Activated CD4-positive, alpha-beta T cell treated with anti-CD3 and anti-CD28 coated beads, Interleukin-2, amount 10 ng/mL, durations not matched to agents 7 days and 5 days (primary cell): ENCODE measurements around the gene ZNFX1. TPM values are rescaled to one million over a fixed set of nuclear protein-coding genes. Genes with fewer than 3 reads are reported as not detected.
"Not testable (repeated sequence)": the region's sequence is repeated elsewhere in the genome, so short reads cannot be mapped to it uniquely, and the experiment has no call there.

Source experiments
- CTCF ChIA-PET: fragments of 350-600 bp; sonication (Branson Sonifier 250); formaldehyde crosslinking; loops from one replicate; lab custom pipeline; 2021; ENCODE audit warnings: antibody characterized with exemption; lab: Charles Lee
- POLR2A ChIA-PET: fragments of 350-600 bp; sonication (Branson Sonifier 250); formaldehyde crosslinking; loops from one replicate; lab custom pipeline; 2021; ENCODE audit warnings: antibody characterized with exemption; lab: Charles Lee
- DNase-seq: peaks from one replicate; pipeline ENCODE4 v3.0.0-alpha.2; 2020
- H3K27ac Mint-ChIP-seq: one replicate; pipeline ENCODE4 v1.8.0; 2021; ENCODE audit warnings: mild to moderate bottlenecking, moderate library complexity, mixed read lengths
- H3K27me3 Mint-ChIP-seq: one replicate; pipeline ENCODE4 v1.8.0; 2021; ENCODE audit warnings: mixed read lengths
- H3K36me3 Mint-ChIP-seq: one replicate; pipeline ENCODE4 v1.8.0; 2021; ENCODE audit warnings: low read depth, mixed read lengths
- H3K4me1 Mint-ChIP-seq: one replicate; pipeline ENCODE4 v1.8.0; 2021; ENCODE audit warnings: mixed read lengths
- H3K4me3 Mint-ChIP-seq: one replicate; pipeline ENCODE4 v1.8.0; 2021; ENCODE audit warnings: mild to moderate bottlenecking, moderate library complexity, mixed read lengths
- H3K9me3 Mint-ChIP-seq: one replicate; pipeline ENCODE4 v1.8.0; 2021; ENCODE audit warnings: mixed read lengths
- total RNA-seq, 2 experiments: library from RNA; stranded (reverse); gene quantifications; one replicate each; pipeline ENCODE4 v1.2.3, GENCODE V29; 2021

ZNFX1 gene
- 10 to 100 TPM; 79.7 to 85.3 TPM for total RNA-seq

GRCh38 chr20:49278036-49278817 lies at the start of gene ZNFX1:
Gene ZNFX1, minus strand, starts transcription at chr20:49278057. Its CDS starts 2,218 bp downstream, at chr20:49275839.
- peaks cover 76% of the 10 kb centered on the region for H3K36me3 Mint-ChIP-seq
- ChIA-PET CTCF (no interaction called here), POLR2A (no interaction called here)
- no peaks in the 10 kb centered on the region for H3K27me3 Mint-ChIP-seq
- H3K4me3 Mint-ChIP-seq, result peak within 1 kb of the TSS; percentile 98
- H3K27ac Mint-ChIP-seq, result peak within 1 kb of the TSS; percentile 96
- DNase-seq, result peak; percentile 99
- peaks cover 31% of the 10 kb centered on the region for H3K9me3 Mint-ChIP-seq
- peaks cover 69% of the 10 kb centered on the region for H3K4me1 Mint-ChIP-seq

- Mint-ChIP-seq H3K9me3 (no peaks in the 10 kb centered on the region), H3K4me3 (no peak overlapping the region), H3K4me1 (peaks cover 23% of the 10 kb centered on the region), H3K27me3 (peaks cover 41% of the 10 kb centered on the region), H3K27ac (no peak overlapping the region), H3K36me3 (no peaks in the 10 kb centered on the region)
- ChIA-PET CTCF (no interaction called here), POLR2A (no interaction called here)
- no peak for DNase-seq
These were observed 48.2 kb upstream of the ZNFX1 start for GRCh38 chr20:49326026-49326425.

GRCh38 chr20:49324306-49324705 lies 46.4 kb upstream of the ZNFX1 start:
- no peak for DNase-seq
- Mint-ChIP-seq H3K27me3 (peaks cover 45% of the 10 kb centered on the region), H3K36me3 (no peaks in the 10 kb centered on the region), H3K4me3 (no peak overlapping the region), H3K27ac (peak overlapping the region; percentile 77), H3K9me3 (no peaks in the 10 kb centered on the region), H3K4me1 (peaks cover 26% of the 10 kb centered on the region)
- ChIA-PET CTCF (interaction anchor here (0.8 kb wide), 1 partner anchor 217 kb away, joined by 3 read pairs; no protein-coding TSS in a partner anchor), POLR2A (no interaction called here)

GRCh38 chr20:49323622-49324238 lies 45.9 kb upstream of the ZNFX1 start:
- H3K36me3 Mint-ChIP-seq, result peaks cover 2% of the 10 kb centered on the region
- peaks cover 45% of the 10 kb centered on the region for H3K27me3 Mint-ChIP-seq
- H3K4me3 Mint-ChIP-seq, result no peak overlapping the region
- H3K4me1 Mint-ChIP-seq, result peaks cover 31% of the 10 kb centered on the region
- POLR2A ChIA-PET, result no interaction called here
- peak overlapping the region; percentile 77 for H3K27ac Mint-ChIP-seq
- H3K9me3 Mint-ChIP-seq, result no peaks in the 10 kb centered on the region
- CTCF ChIA-PET, result interaction anchor here (0.6 to 0.8 kb wide), 3 partner anchors 44 to 238 kb away, joined by 3 read pairs; no protein-coding TSS in a partner anchor
- peak; percentile 61 for DNase-seq

GRCh38 chr20:49320460-49320859 lies 42.6 kb upstream of the ZNFX1 start:
- no peak for DNase-seq
- H3K4me3 Mint-ChIP-seq, result no peak overlapping the region
- H3K27ac Mint-ChIP-seq, result no peak overlapping the region
- H3K27me3 Mint-ChIP-seq, result peaks cover 62% of the 10 kb centered on the region
- CTCF ChIA-PET, result interaction anchor here (0.7 to 2.1 kb wide), 3 partner anchors 10 to 221 kb away, joined by 3 to 8 read pairs (median 4); no protein-coding TSS in a partner anchor
- H3K36me3 Mint-ChIP-seq, result peaks cover 4% of the 10 kb centered on the region
- POLR2A ChIA-PET, result no interaction called here
- no peaks in the 10 kb centered on the region for H3K9me3 Mint-ChIP-seq
- H3K4me1 Mint-ChIP-seq, result peaks cover 36% of the 10 kb centered on the region

- Mint-ChIP-seq H3K4me1 (peaks cover 31% of the 10 kb centered on the region), H3K4me3 (peak overlapping the region; percentile 65), H3K27me3 (peaks cover 68% of the 10 kb centered on the region), H3K27ac (no peak overlapping the region), H3K9me3 (no peaks in the 10 kb centered on the region), H3K36me3 (peaks cover 4% of the 10 kb centered on the region)
- ChIA-PET POLR2A (no interaction called here), CTCF (interaction anchor here (0.5 to 2.1 kb wide), 4 partner anchors 9 to 479 kb away, joined by 3 to 8 read pairs (median 4); no protein-coding TSS in a partner anchor)
- no peak for DNase-seq
These were observed 41.5 kb upstream of the ZNFX1 start for GRCh38 chr20:49319208-49319809.

GRCh38 chr20:49318430-49319207 lies 40.8 kb upstream of the ZNFX1 start:
- peaks cover 4% of the 10 kb centered on the region for H3K36me3 Mint-ChIP-seq
- H3K9me3 Mint-ChIP-seq, result no peaks in the 10 kb centered on the region
- peaks cover 24% of the 10 kb centered on the region for H3K4me1 Mint-ChIP-seq
- no peak overlapping the region for H3K27ac Mint-ChIP-seq
- POLR2A ChIA-PET, result no interaction called here
- H3K4me3 Mint-ChIP-seq, result peak overlapping the region; percentile 65
- peak; percentile 21 for DNase-seq
- peaks cover 69% of the 10 kb centered on the region for H3K27me3 Mint-ChIP-seq
- CTCF ChIA-PET, result interaction anchor here (0.5 to 2.1 kb wide), 8 partner anchors 16 to 622 kb away, joined by 3 to 4 read pairs (median 3); no protein-coding TSS in a partner anchor

GRCh38 chr20:49318091-49318429 lies 40.2 kb upstream of the ZNFX1 start:
- Mint-ChIP-seq H3K4me1 (peaks cover 18% of the 10 kb centered on the region), H3K4me3 (no peak overlapping the region), H3K9me3 (no peaks in the 10 kb centered on the region), H3K27ac (no peak overlapping the region), H3K27me3 (peaks cover 69% of the 10 kb centered on the region), H3K36me3 (peaks cover 4% of the 10 kb centered on the region)
- no peak for DNase-seq
- ChIA-PET CTCF (interaction anchor here (0.6 to 1.3 kb wide), 4 partner anchors 15 to 622 kb away, joined by 3 to 4 read pairs (median 3); no protein-coding TSS in a partner anchor), POLR2A (no interaction called here)

- peaks cover 67% of the 10 kb centered on the region for H3K27me3 Mint-ChIP-seq
- ChIA-PET POLR2A (no interaction called here), CTCF (no interaction called here)
- H3K9me3 Mint-ChIP-seq, result no peaks in the 10 kb centered on the region
- H3K27ac Mint-ChIP-seq, result no peak overlapping the region
- DNase-seq, result no peak
- H3K36me3 Mint-ChIP-seq, result peaks cover 5% of the 10 kb centered on the region
- H3K4me1 Mint-ChIP-seq, result peaks cover 14% of the 10 kb centered on the region
- no peak overlapping the region for H3K4me3 Mint-ChIP-seq
These were observed 38.8 kb upstream of the ZNFX1 start for GRCh38 chr20:49316704-49317103.

- Mint-ChIP-seq H3K27me3 (peaks cover 61% of the 10 kb centered on the region), H3K4me1 (peaks cover 14% of the 10 kb centered on the region), H3K27ac (no peak overlapping the region), H3K9me3 (peaks cover 6% of the 10 kb centered on the region), H3K36me3 (peaks cover 6% of the 10 kb centered on the region), H3K4me3 (no peak overlapping the region)
- ChIA-PET POLR2A (no interaction called here), CTCF (interaction anchor here (0.6 kb wide), 1 partner anchor 12 kb away, joined by 3 read pairs; no protein-coding TSS in a partner anchor)
- no peak for DNase-seq
These were observed 37.7 kb upstream of the ZNFX1 start for GRCh38 chr20:49315580-49315979.

GRCh38 chr20:49314052-49314451 lies 36.2 kb upstream of the ZNFX1 start:
- CTCF ChIA-PET, result interaction anchor here (0.8 to 1.9 kb wide), 3 partner anchors 11 to 316 kb away, joined by 3 to 5 read pairs (median 3); no protein-coding TSS in a partner anchor
- POLR2A ChIA-PET, H3K27ac Mint-ChIP-seq, H3K36me3 Mint-ChIP-seq, H3K4me3 Mint-ChIP-seq, DNase-seq, H3K4me1 Mint-ChIP-seq, H3K9me3 Mint-ChIP-seq: not testable (repeated sequence)
- peaks cover 55% of the 10 kb centered on the region for H3K27me3 Mint-ChIP-seq

- H3K27ac Mint-ChIP-seq, result no peak overlapping the region
- peaks cover 2% of the 10 kb centered on the region for H3K36me3 Mint-ChIP-seq
- peaks cover 7% of the 10 kb centered on the region for H3K9me3 Mint-ChIP-seq
- no peak for DNase-seq
- ChIA-PET CTCF (interaction anchor here (1.1 to 1.9 kb wide), 2 partner anchors 10 to 59 kb away, joined by 3 to 5 read pairs; no protein-coding TSS in a partner anchor), POLR2A (no interaction called here)
- H3K27me3 Mint-ChIP-seq, result peaks cover 50% of the 10 kb centered on the region
- H3K4me3 Mint-ChIP-seq, result no peak overlapping the region
- peaks cover 2% of the 10 kb centered on the region for H3K4me1 Mint-ChIP-seq
These were observed 35.4 kb upstream of the ZNFX1 start for GRCh38 chr20:49313283-49313682.
